HPDE6-E6E7 (cell line): ENCODE results near the gene BEAN1.
"Not testable (repeated sequence)": the region's sequence is repeated elsewhere in the genome, so short reads cannot be mapped to it uniquely, and the experiment has no call there.

Experiments
- DNase-seq: peaks from one replicate; pipeline ENCODE4 v3.0.0; 2011; ENCODE audit warnings: missing footprints; ENCODE audit errors: extremely low spot score

Gene BEAN1

DNA sequence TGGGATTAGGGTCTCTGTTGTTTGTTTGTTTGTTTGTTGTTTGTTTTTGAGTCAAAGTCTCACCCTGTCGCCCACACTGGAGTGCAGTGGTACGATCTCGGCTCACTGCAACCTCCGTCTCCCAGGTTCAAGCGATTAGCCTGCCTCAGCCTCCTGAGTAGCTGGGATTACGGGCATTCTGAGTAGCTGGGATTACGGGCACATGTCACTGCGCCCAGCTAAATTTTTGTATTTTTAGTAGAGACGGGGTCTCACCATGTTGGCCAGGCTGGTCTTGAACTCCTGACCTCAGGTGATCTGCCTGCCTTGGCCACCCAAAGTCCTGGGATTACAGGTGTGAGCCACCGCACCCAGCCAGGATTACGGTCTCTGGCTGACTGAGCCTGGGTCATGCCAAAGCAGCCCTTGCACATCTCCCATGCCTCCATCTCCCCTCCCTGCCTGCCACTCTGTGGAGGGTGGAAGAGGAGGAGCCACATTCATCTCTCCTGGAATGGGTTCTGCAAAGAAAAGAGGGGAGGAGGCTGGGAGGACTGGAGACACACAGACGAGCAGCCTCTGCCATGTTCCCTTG lies 59.2 kb downstream of the BEAN1 start:
- DNase-seq = no peak

DNA sequence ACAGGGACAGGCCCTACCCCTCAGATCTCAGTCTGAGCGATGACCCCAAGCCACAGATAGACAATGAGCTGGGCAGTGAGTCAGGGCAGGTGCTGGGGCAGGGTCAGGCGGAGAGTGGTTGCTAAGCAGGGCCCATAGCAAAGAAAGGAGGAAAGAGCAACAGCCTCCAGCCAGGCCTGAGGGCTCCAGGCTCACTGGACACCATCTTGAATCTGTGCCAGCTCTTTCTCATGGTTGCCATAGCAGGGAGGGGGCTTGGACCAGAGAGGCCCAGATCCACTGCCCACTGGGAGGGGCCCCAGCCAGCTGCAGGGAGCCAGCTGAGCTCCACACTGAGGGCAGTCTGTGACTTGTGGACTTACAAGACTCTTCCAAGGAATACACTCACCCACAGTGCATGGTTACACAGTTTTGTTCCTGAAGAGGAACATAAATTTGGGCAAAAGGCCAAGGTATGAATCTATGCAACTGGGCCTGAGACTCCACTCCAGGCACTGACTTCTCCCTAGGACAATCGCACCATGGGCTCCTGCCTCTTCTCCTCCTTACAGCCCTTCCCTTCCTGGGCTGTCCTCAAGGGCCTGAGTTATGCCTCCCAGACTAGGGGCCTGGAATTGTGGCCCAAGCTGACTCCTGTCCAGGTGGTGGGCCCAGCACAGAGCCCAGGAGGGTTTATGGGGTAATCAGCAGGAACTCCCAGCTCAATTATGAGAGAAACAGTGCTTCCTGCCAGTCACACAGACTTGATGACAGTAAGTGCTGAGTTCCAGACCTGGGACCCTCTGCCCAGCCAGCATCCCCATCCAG lies 59.9 kb downstream of the BEAN1 start:
- DNase-seq = peak; percentile 44

DNA sequence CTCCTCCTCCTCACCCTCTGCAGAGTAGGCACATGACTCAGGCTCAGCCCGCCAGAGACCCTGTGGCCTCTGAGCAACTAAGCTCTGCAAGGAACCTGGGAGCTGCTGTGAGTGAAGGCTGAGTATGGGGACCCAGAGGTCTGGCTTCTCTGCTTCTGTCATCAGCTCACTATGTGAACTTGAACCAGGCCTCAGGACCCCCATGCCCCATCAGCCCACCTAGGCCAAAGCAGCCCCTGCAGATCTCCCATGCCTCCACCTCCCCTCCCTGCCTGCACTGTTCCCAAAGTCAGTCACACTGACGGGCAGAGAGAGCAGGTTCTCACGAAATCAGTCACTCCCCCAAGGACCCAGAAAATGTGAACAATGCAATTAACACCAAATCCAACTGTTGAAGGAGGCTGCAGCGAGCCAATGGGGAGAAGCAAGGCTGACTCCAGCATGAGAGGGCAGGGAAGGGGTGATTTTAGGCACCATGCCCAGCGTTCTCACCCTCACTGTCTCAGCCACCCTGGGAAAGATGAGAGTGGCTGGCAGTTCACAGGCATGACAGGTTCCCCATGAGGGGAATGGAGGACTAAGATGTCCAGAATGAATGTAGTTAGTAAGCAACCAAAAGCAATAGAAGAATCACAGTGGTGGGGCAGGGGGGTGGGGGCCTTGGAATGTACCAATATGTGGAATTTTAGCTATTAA lies 60.6 kb downstream of the BEAN1 start:
- no peak for DNase-seq

DNA sequence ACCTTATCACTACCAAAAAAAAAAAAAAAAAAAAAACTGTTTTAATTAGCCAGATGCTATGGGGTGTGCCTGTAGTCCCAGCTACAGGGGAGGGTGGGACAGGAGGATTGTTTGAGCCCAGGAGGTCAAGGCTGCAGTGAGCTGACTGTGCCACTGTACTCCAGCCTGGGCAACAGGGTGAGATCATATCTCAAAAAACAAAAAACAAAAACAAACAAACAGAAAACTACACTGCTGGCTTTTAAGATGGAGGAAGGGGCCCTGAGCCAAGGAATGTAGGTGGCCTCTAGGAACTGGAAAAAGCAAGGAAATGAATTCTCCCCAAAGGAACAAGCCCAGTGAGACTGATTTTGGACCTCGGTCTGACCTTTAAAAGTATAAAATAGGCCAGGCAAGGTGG lies 61.4 kb downstream of the BEAN1 start:
- no peak for DNase-seq

DNA sequence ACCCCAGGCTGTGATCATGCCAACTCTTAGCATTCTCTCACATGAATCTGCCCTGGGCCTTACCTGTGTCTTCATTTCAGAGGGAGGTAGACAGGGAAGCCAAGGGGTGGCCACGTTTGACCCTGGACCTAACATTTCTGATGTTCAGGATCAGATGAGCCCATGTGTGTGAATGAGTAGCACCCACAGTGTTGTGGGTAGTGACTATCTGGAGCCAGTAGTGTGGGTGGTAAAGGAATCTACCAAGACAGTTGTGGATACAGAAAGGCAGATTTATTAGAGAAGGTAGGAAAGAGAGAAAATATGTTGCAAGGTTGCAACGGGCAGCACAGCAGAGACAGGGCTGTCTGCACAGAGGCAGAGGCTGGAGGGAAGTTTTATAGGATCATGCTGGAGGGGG lies 62.3 kb downstream of the BEAN1 start:
- no peak for DNase-seq

DNA sequence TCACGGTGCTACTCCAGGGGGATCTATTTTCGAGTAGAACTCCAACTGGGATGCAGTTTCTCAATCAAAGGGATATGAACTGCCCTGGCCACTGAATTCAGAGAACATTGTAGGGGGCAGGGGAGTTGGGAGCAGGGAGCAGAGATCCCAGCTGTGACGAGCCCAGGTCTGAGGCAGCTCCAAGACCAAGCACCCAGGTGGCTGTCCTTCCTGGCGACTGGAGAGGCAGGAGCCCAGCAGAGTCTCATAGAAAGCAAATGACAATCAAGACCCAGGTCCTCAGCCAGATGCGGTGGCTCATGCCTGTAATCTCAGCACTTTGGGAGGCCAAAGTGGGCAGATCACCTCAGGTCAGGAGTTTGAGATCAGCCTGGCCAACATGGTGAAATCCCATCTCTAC lies 62.7 kb downstream of the BEAN1 start:
- no peak for DNase-seq

DNA sequence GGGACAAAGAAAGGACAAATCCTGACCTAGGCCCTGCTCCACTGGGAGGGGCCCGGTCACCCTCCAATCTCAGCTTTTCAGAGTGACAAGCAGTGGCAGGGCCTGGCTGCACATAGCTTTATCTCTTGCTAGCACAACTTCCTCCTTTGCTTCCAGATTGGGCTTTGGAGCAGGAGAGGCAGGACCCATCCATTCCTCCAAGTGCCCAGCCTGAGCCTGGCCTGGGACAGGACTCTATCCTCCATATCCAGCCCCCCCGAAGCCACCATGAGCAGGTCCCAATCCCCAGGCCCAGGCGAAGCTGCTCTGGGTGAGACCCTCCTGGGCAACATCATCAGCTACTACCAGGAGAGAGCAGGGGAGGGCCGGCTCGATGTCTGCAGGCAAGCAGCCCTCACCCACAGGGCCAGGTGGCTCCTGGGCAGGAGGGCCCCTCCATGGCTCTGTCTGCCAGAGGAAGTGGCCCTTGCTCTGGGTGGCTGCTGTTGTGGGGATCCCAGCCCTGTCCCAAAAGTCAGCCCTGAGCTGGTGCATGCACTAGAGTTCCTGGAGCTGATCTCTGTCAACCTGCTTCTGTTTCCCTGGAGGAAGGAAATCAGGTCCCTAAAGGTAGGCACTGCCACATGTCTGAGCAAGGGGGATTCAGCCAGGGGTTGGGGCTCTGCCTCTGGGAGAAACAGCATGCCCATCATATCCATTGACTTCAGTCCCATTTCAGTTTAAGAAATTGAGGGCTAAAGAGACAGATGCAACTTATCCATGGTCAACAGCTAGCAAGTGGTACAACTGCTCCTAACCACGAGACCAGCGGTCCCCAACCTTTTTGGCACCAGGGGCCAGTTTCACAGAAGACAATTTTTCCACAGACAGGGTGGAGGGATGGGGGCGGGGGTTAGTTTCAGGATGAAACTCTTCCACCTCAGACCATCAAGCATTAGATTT lies 64.0 kb downstream of the BEAN1 start:
- DNase-seq = no peak

DNA sequence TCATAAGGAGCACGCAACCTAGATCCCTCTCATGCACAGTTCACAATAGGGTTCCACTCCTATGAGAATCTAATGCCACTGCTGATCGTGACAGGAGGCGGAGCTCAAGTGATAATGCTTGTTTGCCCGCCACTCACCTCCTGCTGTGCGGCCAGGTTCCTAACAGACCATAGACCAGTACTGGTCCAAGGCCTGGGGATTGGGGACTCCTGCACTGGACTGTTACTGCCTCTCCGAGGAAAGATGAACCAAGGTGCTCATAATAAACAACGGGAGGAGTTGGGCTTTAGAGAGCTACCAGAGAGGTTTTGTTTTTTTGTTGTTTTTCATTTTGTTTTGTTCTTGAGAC lies 64.6 kb downstream of the BEAN1 start:
- no peak for DNase-seq

DNA sequence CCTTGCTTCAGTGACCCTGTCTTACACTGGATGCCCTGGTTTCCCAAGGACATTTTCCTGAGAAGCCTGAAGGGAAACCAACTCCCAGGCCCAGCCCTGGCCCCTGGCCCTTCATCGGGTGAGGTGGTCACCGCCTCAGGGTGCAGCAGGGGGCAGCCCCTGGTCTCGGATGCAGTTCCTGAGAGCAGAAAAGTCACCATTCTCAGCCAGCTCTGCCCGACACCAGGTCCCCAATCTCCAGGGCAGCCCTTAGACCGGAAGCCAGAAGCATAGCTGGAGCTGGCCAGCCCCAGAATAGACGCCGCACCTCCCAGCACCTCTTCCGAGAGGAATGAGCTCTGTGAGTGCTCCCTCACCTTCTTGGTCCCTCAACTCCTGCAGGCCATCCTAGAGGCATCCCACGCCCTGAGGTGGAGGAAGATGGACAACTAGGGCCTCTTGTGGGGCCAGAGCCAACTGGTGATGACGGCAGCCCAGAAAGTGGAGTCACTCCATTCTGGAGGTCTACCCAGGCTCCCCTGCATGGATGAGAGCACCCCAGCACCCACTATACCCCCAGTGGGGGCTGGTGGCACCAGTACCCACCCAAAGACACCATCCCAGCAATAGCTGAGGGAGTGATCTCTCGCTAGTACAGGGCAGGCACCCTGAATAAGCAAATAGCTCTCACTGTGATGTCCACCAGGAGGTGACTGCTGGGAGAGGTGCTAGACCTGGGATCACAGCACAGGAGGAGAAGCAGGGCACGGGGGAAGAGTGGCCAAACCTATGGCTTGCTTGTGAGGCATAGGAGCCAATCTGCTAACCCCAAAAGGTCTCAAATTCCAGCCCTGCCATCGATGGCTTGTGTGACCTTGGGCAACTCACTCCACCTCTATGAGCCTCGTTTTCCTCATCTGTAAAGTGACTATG lies 66.7 kb downstream of the BEAN1 start:
- no peak for DNase-seq

DNA sequence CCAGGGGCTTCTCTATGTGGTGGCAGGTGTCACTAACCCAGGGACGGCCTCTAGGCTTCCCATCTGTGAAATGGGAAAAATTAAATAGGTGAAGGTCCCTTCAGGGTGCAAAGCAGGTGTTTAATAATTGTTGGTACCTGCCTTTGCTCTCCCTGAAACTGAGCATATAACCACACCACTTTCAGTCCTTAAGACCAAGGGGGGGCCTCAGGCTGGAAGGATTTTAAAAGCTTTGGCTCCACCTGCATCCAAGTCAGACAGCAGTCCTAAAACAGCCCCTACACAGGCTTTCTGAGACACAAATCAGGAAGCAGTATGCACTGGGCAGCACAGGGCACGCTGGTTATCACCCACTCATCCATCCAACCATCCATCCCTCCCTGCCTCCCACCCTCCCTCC lies 67.8 kb downstream of the BEAN1 start:
- no peak for DNase-seq

DNA sequence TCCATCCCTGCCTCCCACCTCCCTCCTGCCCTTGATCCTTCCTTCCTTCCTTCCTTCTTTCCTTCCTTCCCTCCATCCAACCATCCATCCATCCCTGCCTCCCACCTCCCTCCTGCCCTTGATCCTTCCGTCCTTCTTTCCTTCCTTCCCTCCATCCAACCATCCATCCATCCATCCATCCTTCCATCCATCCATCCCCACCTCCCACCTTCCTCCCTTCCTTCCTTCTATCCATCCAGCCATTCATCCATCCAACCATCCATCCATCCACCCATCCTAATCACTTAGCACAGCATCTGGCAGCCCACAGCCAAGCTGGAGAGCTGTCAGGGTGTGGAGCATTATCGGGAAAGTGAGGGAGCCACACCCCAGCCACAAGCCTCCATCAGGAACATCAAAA lies 68.3 kb downstream of the BEAN1 start:
- DNase-seq = no peak

DNA sequence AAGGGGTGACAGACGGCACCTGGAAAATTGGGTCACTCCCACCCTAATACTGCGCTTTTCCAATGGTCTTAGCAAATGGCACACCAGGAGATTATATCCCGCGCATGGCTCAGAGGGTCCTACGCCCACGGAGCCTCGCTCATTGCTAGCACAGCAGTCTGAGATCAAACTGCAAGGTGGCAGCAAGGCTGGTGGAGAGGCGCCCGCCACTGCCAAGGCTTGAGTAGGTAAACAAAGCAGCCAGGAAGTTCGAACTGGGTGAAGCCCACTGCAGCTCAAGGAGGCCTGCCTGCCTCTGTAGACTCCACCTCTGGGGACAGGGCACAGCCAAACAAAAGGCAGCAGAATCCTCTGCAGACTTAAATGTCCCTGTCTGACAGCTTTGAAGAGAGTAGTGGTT lies 69.1 kb downstream of the BEAN1 start:
- not testable (repeated sequence) for DNase-seq

DNA sequence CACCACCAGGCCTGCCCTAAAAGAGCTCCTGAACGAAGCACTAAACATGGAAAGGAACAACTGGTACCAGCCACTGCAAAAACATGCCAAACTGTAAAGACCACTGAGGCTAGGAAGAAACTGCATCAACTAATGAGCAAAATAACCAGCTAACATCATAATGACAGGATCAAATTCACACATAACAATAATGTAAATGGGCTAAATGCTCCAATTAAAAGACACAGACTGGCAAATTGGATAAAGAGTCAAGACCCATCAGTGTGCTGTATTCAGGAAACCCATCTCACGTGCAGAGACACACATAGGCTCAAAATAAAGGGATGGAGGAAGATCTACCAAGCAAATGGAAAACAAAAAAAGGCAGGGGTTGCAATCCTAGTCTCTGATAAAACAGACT lies 70.8 kb downstream of the BEAN1 start:
- DNase-seq = not testable (repeated sequence)

DNA sequence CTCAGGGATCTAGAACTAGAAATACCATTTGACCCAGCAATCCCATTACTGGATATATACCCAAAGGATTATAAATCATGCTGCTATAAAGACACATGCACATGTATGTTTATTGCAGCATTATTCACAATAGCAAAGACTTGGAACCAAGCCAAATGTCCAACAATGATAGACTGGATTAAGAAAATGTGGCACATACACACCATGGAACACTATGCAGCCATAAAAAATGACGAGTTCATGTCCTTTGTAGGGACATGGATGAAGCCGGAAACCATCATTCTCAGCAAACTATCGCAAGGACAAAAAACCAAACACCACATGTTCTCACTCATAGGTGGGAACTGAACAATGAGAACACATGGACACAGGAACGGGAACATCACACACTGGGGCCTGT lies 74.5 kb downstream of the BEAN1 start:
- not testable (repeated sequence) for DNase-seq

DNA sequence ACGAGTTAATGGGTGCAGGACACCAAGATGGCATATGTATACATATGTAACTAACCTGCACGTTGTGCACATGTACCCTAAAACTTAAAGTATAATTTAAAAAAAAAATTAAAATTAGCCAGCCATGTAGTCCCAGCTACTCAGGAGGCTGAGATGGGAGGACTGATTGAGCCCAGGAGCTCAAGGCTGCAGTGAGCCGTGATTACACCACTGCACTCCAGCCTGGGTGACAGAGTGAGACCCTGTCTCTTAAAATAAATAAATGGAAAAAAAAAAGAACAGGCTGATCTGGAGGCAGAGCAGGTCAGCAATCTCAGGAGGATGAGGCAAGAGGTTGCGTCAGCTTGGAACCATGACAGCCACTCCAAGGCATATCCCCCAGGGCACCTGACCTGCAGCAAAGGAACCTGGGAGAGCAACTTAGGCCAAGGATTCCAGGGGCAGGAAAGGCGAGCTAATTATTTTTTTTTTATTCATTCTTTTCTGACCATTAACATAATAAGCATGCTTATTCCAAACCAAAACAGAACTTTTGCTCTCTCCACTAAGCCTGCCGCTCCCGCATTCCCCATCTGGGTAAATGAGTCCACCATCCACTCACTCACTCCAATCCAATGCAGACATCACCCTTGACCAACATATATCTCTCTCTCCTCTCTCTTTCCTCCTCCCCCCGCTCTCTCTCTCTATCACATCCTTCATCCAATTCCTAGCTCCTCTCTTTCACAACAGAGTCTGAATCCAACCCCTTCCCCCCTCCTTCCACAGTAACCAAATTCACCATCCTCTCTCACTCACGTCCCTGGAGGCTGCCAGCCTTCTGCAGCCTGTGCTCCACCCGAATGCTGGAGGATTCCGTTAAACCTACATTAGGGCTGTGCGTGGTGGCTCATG lies 75.2 kb downstream of the BEAN1 start:
- DNase-seq = no peak

DNA sequence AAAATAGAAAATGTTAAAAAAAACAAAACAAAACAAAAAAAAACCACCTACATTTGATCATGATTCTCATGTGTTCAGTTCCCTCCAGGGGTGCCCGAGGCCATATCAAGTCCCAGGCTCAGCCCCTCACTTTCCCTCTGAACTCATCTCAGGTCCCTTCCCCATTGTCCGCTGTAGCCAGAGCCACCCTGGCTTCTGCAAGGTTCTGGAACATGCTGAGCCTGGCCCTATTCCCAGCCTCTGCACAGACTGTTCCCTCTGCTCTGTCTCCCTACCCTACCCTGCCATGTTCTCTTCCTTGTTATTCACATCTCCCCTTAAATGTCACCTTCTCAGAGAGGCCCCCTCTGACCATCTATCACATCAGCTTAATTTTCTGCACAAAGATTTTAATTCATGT lies 75.9 kb downstream of the BEAN1 start:
- DNase-seq = no peak

DNA sequence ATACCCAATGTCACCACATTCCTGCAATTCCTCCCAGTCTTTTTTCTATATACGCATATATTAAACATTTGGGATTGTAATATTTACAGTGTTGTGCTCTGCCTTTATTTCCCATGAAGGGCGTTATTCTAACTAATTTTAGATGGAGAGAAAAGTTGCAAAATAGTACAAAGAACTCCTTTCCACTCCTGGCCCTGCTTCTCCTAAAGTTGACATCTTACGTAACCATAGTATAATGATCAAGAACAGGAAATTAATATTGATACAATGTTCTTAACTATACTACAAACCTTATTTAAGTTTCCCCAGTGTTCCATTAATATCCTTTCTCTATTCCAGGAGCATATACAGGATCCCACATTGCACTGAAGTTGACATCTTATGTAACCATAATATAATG lies 76.5 kb downstream of the BEAN1 start:
- no peak for DNase-seq

DNA sequence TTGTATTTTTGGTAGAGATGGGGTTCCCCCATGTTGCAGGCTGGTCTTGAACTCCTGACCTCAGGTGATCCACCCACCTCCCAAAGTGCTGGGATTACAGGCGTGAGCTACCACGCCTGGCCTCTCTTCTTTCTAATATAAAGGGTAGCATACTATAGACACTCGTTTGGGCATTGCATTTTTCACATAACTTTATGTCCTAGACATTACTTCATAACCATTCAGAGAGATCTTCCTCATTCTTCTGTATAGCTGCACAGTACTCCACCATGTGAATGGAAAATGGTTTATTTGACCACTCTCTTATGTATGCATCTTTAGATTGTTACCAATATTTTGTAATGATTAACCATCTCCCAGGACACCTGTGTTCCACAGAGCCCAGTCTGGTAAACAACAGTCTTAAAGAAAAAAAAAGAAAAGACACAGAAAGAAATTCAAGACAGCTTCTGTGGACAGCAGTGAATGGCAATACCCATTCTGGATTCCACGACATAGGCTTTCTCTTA lies 80.7 kb downstream of the BEAN1 start:
- DNase-seq = no peak

DNA sequence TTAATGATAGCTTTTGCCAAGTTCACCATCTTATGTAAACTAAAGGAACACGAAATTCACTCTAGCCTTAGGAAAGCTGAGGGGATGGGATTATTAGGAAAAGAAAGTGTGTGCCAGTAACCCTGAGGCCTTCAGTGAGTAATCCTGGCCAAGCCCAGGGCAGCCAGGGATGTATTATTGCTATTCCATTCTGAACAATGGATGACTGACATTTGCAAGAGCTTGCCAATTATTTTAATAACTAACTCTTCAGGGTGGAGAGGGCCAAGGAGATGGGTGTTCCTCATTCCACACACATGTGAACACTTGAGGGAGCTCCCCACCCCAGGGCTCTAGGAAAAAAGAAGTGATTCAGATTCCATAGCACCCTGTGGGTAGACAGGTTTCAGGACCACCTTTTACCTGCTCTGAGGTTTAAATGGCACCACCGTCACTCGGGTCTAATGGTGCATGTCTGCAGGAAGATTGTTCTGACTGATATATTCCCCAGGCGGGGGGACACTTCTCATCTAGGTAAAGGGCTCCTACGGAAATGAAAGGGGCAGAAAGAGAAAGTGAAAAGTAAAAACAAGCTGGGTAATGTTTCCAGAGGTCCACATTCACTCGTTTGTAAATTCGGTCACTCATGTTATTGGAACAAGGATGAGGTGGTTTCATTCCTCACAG lies 81.3 kb downstream of the BEAN1 start:
- peak; percentile 98 for DNase-seq
